HEK293 (cell line): ENCODE results near the gene SNRPA1.

Experiments
- CTCF ChIA-PET: fragments of 350-600 bp; formaldehyde crosslinking; extraction: SDS; loops from one replicate; lab custom pipeline; 2021; ENCODE audit warnings: antibody characterized with exemption; lab: Yijun Ruan, JAX
- POLR2A ChIA-PET: fragments of 300-600 bp; formaldehyde crosslinking; extraction: SDS; loops from one replicate; lab custom pipeline; 2020; ENCODE audit warnings: antibody characterized with exemption, inconsistent platforms; lab: Yijun Ruan, JAX
- H3K27ac ChIP-seq: fragments of 200-500 bp; sonication (Bioruptor generic); 2 replicates; pipeline ENCODE4 v1.5.1; 2014; ENCODE audit warnings: low read depth, low read length, control low read depth, inconsistent platforms; ENCODE audit errors: extremely low read depth
- H3K36me3 ChIP-seq, 2 experiments: fragments of 200-500 bp in 1 of 2; sonication (Bioruptor generic) in 1 of 2; 1 replicate in 1 of 2; 2 replicates in 1 of 2; pipeline ENCODE4 v1.5.1; 2014 to 2017; ENCODE audit warnings: inconsistent platforms in 2 of 2, low read length in 2 of 2; ENCODE audit not compliant: control insufficient read depth in 2 of 2, insufficient read depth in 1 of 2
- H3K4me1 ChIP-seq: fragments of 200-500 bp; sonication (Bioruptor generic); 2 replicates; pipeline ENCODE4 v1.5.1; 2014; ENCODE audit warnings: mild to moderate bottlenecking, low read length, inconsistent platforms; ENCODE audit not compliant: control insufficient read depth, insufficient read depth
- H3K4me3 ChIP-seq: 2 replicates; pipeline ENCODE4 v1.5.1; 2011; ENCODE audit warnings: low read depth, mild to moderate bottlenecking, control low read depth, low read length, moderate library complexity
- H3K9me3 ChIP-seq: fragments of 200-500 bp; sonication (Bioruptor generic); 2 replicates; pipeline ENCODE4 v1.5.1; 2014; ENCODE audit warnings: low read depth, low read length, inconsistent platforms; ENCODE audit not compliant: control insufficient read depth, insufficient read depth
- GLIS2 ChIP-seq: fragments of 450-650 bp; formaldehyde crosslinking; IDR thresholded peaks from 2 replicates; pipeline ENCODE4 v1.5.1; 2016; ENCODE audit warnings: missing biosample characterization, missing genetic modification characterization
- SCRT2 ChIP-seq: fragments of 450-650 bp; formaldehyde crosslinking; IDR thresholded peaks from 2 replicates; pipeline ENCODE4 v1.5.1; 2016; ENCODE audit warnings: missing biosample characterization, missing genetic modification characterization
- ZNF324 ChIP-seq: fragments of 450-650 bp; formaldehyde crosslinking; IDR thresholded peaks from 2 replicates; pipeline ENCODE4 v1.5.1; 2016; ENCODE audit warnings: missing biosample characterization, missing genetic modification characterization
- ZNF366 ChIP-seq: fragments of 450-650 bp; formaldehyde crosslinking; conservative IDR thresholded peaks from 2 replicates; pipeline ENCODE4 v1.5.1; 2016; ENCODE audit warnings: missing biosample characterization, missing genetic modification characterization
- ZNF394 ChIP-seq: fragments of 450-650 bp; formaldehyde crosslinking; IDR thresholded peaks from 2 replicates; pipeline ENCODE4 v1.5.1; 2016; ENCODE audit warnings: missing biosample characterization, missing genetic modification characterization, mild to moderate bottlenecking, moderate library complexity, borderline replicate concordance
- ZNF404 ChIP-seq: fragments of 450-650 bp; formaldehyde crosslinking; IDR thresholded peaks from 2 replicates; pipeline ENCODE4 v1.5.1; 2017; ENCODE audit warnings: missing biosample characterization, missing genetic modification characterization
- ZNF549 ChIP-seq: fragments of 450-650 bp; IDR thresholded peaks from 2 replicates; pipeline ENCODE4 v1.5.1; 2018; ENCODE audit warnings: missing biosample characterization, missing genetic modification characterization, mild to moderate bottlenecking, inconsistent platforms, moderate library complexity
- ZNF555 ChIP-seq: fragments of 450-650 bp; formaldehyde crosslinking; conservative IDR thresholded peaks from 2 replicates; pipeline ENCODE4 v1.5.1; 2017; ENCODE audit warnings: missing biosample characterization, mild to moderate bottlenecking, missing genetic modification characterization, inconsistent platforms
- ZNF560 ChIP-seq: fragments of 450-650 bp; formaldehyde crosslinking; IDR thresholded peaks from 2 replicates; pipeline ENCODE4 v1.5.1; 2017; ENCODE audit warnings: missing biosample characterization, missing genetic modification characterization, borderline replicate concordance
- ZNF626 ChIP-seq: fragments of 450-650 bp; sonication (Bioruptor Pico); formaldehyde crosslinking; IDR thresholded peaks from 2 replicates; pipeline ENCODE4 v1.5.1; 2018; ENCODE audit warnings: missing biosample characterization, missing genetic modification characterization, inconsistent platforms
- ZNF654 ChIP-seq: fragments of 450-650 bp; formaldehyde crosslinking; IDR thresholded peaks from 2 replicates; pipeline ENCODE4 v1.5.1; 2016; ENCODE audit warnings: low read depth, missing biosample characterization, missing genetic modification characterization
- ZNF664 ChIP-seq: fragments of 450-650 bp; formaldehyde crosslinking; IDR thresholded peaks from 2 replicates; pipeline ENCODE4 v1.5.1; 2016; ENCODE audit warnings: missing biosample characterization, missing genetic modification characterization
- ZNF76 ChIP-seq: fragments of 450-650 bp; formaldehyde crosslinking; IDR thresholded peaks from 2 replicates; pipeline ENCODE4; 2016; ENCODE audit warnings: low read depth, missing biosample characterization, missing genetic modification characterization, borderline replicate concordance
- ZNF776 ChIP-seq: fragments of 450-650 bp; formaldehyde crosslinking; IDR thresholded peaks from 2 replicates; pipeline ENCODE4 v1.5.0; 2017; ENCODE audit warnings: missing biosample characterization, missing genetic modification characterization, borderline replicate concordance
- ZSCAN23 ChIP-seq: fragments of 450-650 bp; formaldehyde crosslinking; IDR thresholded peaks from 2 replicates; pipeline ENCODE4 v1.5.1; 2016; ENCODE audit warnings: missing biosample characterization, missing genetic modification characterization
- TF ChIP-seq, protein P1 (sequence below): fragments of 450-650 bp; formaldehyde crosslinking; IDR thresholded peaks from 2 replicates; pipeline ENCODE4 v1.5.1; 2016; ENCODE audit warnings: missing biosample characterization, missing genetic modification characterization, low read depth
- TF ChIP-seq, protein P2 (sequence below): fragments of 450-650 bp; formaldehyde crosslinking; IDR thresholded peaks from 2 replicates; pipeline ENCODE4 v1.5.1; 2016; ENCODE audit warnings: missing biosample characterization, missing genetic modification characterization
- TF ChIP-seq, protein P3 (sequence below): fragments of 450-650 bp; formaldehyde crosslinking; IDR thresholded peaks from 2 replicates; pipeline ENCODE4 v1.5.1; 2017; ENCODE audit warnings: missing biosample characterization, missing genetic modification characterization
- TF ChIP-seq, protein P4 (sequence below): fragments of 450-650 bp; formaldehyde crosslinking; IDR thresholded peaks from 2 replicates; pipeline ENCODE4 v1.5.1; 2016; ENCODE audit warnings: missing biosample characterization, missing genetic modification characterization

SNRPA1 gene

DNA sequence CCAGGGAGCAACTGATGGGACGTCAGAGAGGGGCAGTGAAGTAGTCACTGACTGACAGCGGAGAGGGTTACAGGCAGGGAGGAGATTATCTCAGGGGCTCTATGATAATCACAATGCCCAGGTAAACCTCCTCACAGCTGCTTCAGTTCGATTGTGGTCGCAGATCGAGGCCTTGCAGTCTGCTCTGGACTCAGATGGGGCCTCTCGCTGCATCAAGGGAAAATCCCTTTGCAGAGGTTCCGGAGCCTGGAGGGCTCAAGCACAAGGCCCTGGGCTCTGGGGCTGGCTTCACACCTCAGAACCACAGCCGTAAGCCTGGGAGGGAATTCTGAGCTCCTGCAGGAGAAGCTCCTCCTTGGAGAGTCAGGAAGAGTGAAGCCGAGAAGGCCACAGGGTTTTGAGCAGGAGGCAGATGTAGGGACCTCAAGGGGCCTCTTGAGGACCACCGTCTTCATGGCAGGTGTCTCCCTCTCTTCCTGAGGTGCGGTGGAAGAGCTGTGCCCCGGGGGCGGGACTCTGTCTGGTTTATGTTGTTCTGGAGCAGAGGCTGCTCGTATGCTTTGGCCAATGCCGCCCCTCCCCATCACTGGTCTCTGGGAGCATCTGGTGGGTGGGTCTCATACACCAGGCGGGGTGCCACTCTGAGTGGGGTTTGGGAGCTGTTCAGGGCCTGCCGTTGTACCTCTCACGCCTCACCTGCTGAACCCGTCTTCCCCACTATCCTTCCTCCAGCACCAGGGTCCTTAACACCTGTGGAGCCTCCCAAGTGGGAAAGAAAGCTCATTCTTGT, 19.5 kb upstream of the SNRPA1 start:
- Histone ChIP-seq H3K27ac (no peak overlapping the region), H3K4me3 (no peak overlapping the region), H3K4me1 (no peaks in the 10 kb centered on the region), H3K36me3 (peaks cover 13 to 50% of the 10 kb centered on the region in 2 experiments; a peak in 2 of 3 replicates), H3K9me3 (no peaks in the 10 kb centered on the region)
- peak; percentile 30; the same call in 1 of the 2 replicates for TF ChIP-seq SCRT2
- TF ChIP-seq ZNF324 (tag by site-specific recombination): no peak
- ChIA-PET CTCF (interaction anchor here (1.0 to 2.3 kb wide), 2 partner anchors 13 to 340 kb away, joined by 3 to 15 read pairs; no protein-coding TSS in a partner anchor), POLR2A (no interaction called here)

DNA sequence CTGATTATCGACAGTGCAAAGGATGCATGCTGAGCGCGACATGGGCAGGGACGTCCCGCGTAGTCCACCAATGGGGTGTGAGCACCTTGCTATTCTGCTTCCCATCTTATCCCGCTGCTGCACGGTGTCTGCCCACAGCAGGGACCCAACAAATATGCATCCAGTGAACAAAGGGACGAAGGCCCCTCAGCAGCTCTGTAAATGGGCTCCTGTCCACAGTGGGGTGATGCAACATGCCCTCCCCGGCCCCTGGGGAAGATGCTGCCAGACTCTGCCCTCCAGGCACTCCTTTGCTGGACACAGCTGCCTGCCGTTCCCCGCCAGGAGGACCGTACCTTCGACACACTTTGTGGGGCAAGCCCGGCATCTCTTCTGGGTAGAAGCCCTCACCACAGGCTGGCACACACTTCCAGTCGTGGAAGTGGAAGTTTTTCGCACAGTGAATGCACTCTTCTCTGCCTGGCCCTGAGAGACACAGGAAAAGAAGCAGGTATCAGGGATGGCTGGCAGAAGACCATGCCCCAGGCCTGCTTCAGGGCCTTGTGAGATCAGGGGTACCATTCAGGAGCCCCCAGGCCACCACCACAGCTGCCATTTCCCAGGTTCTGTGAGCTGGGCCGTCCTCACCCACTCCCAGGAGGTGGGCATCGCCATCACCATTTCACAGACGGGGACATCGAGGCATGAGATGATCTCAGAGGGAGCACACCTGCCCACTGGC, 18.2 kb upstream of the SNRPA1 start:
- POLR2A ChIA-PET: no interaction called here
- no peak for TF ChIP-seq ZNF404 (tag by site-specific recombination)
- CTCF ChIA-PET: interaction anchor here (0.5 to 1.4 kb wide), 2 partner anchors 10 to 273 kb away, joined by 3 read pairs; no protein-coding TSS in a partner anchor
- no peaks in the 10 kb centered on the region for H3K4me1 ChIP-seq
- no peaks in the 10 kb centered on the region for H3K9me3 ChIP-seq
- H3K27ac ChIP-seq: no peak overlapping the region
- H3K4me3 ChIP-seq: no peak overlapping the region
- peaks cover 13 to 45% of the 10 kb centered on the region in 2 experiments; a peak in 2 of 3 replicates for H3K36me3 ChIP-seq

DNA sequence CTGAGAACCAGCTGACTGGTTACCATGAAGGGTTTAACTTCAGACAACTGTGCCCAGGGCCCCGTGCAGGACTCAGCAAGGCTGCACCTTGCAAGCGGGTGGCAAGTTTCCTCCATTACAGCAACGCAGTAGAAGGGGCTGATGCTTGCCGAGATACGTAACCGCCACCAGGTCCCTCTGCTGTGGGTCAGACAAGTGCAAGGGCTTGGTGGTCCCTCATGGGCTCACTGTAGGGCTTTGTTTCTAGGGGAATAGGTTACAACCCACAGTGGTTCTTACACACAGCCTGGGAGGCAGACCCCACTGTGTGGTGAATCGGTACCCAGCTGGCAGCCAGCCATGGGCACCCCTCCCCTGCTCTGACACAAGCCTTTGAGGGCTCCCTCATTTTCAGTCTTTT, 15.5 kb upstream of the SNRPA1 start:
- no peaks in the 10 kb centered on the region for H3K9me3 ChIP-seq
- TF ChIP-seq, protein P1, sequence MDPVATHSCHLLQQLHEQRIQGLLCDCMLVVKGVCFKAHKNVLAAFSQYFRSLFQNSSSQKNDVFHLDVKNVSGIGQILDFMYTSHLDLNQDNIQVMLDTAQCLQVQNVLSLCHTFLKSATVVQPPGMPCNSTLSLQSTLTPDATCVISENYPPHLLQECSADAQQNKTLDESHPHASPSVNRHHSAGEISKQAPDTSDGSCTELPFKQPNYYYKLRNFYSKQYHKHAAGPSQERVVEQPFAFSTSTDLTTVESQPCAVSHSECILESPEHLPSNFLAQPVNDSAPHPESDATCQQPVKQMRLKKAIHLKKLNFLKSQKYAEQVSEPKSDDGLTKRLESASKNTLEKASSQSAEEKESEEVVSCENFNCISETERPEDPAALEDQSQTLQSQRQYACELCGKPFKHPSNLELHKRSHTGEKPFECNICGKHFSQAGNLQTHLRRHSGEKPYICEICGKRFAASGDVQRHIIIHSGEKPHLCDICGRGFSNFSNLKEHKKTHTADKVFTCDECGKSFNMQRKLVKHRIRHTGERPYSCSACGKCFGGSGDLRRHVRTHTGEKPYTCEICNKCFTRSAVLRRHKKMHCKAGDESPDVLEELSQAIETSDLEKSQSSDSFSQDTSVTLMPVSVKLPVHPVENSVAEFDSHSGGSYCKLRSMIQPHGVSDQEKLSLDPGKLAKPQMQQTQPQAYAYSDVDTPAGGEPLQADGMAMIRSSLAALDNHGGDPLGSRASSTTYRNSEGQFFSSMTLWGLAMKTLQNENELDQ (tag by site-specific recombination): no peak
- TF ChIP-seq ZNF626 (tag by site-specific recombination) (no peak), ZNF776 (tag by site-specific recombination) (no peak), ZNF394 (no peak), ZNF664 (no peak), ZNF560 (tag by site-specific recombination) (no peak), ZSCAN23 (tag by site-specific recombination) (no peak), ZNF555 (tag by site-specific recombination) (no peak), ZNF366 (tag by site-specific recombination) (no peak), ZNF654 (no peak), ZNF549 (tag by site-specific recombination) (no peak), GLIS2 (tag by site-specific recombination) (no peak), ZNF76 (no peak)
- TF ChIP-seq, protein P2, sequence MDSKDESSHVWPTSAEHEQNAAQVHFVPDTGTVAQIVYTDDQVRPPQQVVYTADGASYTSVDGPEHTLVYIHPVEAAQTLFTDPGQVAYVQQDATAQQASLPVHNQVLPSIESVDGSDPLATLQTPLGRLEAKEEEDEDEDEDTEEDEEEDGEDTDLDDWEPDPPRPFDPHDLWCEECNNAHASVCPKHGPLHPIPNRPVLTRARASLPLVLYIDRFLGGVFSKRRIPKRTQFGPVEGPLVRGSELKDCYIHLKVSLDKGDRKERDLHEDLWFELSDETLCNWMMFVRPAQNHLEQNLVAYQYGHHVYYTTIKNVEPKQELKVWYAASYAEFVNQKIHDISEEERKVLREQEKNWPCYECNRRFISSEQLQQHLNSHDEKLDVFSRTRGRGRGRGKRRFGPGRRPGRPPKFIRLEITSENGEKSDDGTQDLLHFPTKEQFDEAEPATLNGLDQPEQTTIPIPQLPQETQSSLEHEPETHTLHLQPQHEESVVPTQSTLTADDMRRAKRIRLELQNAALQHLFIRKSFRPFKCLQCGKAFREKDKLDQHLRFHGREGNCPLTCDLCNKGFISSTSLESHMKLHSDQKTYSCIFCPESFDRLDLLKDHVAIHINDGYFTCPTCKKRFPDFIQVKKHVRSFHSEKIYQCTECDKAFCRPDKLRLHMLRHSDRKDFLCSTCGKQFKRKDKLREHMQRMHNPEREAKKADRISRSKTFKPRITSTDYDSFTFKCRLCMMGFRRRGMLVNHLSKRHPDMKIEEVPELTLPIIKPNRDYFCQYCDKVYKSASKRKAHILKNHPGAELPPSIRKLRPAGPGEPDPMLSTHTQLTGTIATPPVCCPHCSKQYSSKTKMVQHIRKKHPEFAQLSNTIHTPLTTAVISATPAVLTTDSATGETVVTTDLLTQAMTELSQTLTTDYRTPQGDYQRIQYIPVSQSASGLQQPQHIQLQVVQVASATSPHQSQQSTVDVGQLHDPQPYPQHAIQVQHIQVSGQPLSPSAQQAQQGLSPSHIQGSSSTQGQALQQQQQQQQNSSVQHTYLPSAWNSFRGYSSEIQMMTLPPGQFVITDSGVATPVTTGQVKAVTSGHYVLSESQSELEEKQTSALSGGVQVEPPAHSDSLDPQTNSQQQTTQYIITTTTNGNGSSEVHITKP: no peak
- TF ChIP-seq, protein P3, sequence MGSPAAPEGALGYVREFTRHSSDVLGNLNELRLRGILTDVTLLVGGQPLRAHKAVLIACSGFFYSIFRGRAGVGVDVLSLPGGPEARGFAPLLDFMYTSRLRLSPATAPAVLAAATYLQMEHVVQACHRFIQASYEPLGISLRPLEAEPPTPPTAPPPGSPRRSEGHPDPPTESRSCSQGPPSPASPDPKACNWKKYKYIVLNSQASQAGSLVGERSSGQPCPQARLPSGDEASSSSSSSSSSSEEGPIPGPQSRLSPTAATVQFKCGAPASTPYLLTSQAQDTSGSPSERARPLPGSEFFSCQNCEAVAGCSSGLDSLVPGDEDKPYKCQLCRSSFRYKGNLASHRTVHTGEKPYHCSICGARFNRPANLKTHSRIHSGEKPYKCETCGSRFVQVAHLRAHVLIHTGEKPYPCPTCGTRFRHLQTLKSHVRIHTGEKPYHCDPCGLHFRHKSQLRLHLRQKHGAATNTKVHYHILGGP: no peak
- TF ChIP-seq, protein P4, sequence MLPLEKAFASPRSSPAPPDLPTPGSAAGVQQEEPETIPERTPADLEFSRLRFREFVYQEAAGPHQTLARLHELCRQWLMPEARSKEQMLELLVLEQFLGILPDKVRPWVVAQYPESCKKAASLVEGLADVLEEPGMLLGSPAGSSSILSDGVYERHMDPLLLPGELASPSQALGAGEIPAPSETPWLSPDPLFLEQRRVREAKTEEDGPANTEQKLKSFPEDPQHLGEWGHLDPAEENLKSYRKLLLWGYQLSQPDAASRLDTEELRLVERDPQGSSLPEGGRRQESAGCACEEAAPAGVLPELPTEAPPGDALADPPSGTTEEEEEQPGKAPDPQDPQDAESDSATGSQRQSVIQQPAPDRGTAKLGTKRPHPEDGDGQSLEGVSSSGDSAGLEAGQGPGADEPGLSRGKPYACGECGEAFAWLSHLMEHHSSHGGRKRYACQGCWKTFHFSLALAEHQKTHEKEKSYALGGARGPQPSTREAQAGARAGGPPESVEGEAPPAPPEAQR (tag by site-specific recombination): no peak
- H3K4me1 ChIP-seq: no peaks in the 10 kb centered on the region
- CTCF ChIA-PET: interaction anchor here (0.5 kb wide), 1 partner anchor 11 kb away, joined by 3 read pairs; no protein-coding TSS in a partner anchor
- H3K27ac ChIP-seq: no peak overlapping the region
- peaks cover 3 to 26% of the 10 kb centered on the region in 2 experiments; a peak in 2 of 3 replicates for H3K36me3 ChIP-seq
- POLR2A ChIA-PET: no interaction called here
- H3K4me3 ChIP-seq: no peak overlapping the region
